GM10248 (cell line): ENCODE results near the gene SLIT3.

Experiments
- CTCF ChIA-PET: fragments of 300-600 bp; sonication (Branson Sonifier 250); formaldehyde crosslinking; extraction: SDS; loops from one replicate; lab custom pipeline; 2021; ENCODE audit warnings: antibody characterized with exemption; lab: Yijun Ruan, JAX
- POLR2A ChIA-PET: fragments of 350-650 bp; sonication (Branson Sonifier 250); formaldehyde crosslinking; extraction: SDS; loops from one replicate; lab custom pipeline; 2020; ENCODE audit warnings: antibody characterized with exemption; lab: Yijun Ruan, JAX
- DNase-seq: peaks from one replicate; pipeline ENCODE4 v3.0.0; 2012; ENCODE audit errors: extremely low spot score
- CTCF ChIP-seq: IDR thresholded peaks from 2 replicates; pipeline ENCODE4 v1.5.1; 2012; ENCODE audit warnings: mild to moderate bottlenecking, low read depth; ENCODE audit errors: extremely low read depth, missing control alignments, control extremely low read depth

The SLIT3 gene

GRCh38 chr5:169160405-169160901 is 140.5 kb downstream of the SLIT3 start:
- ChIA-PET POLR2A (no interaction called here), CTCF (no interaction called here)
- DNase-seq = no peak
- TF ChIP-seq CTCF = no peak

- ChIA-PET CTCF (no interaction called here), POLR2A (no interaction called here)
- TF ChIP-seq CTCF = no peak
- DNase-seq = no peak
These were observed 142.2 kb downstream of the SLIT3 start for GRCh38 chr5:169158764-169159163.

- no peak for DNase-seq
- ChIA-PET CTCF (no interaction called here), POLR2A (no interaction called here)
- no peak for TF ChIP-seq CTCF
These were observed 143.9 kb downstream of the SLIT3 start for GRCh38 chr5:169157064-169157463.

- CTCF ChIA-PET = interaction anchor here (1.2 kb wide), 1 partner anchor 31 kb away, joined by 3 read pairs; no protein-coding TSS in a partner anchor
- no peak for DNase-seq
- POLR2A ChIA-PET = no interaction called here
- TF ChIP-seq CTCF = no peak
These were observed 146.3 kb downstream of the SLIT3 start for GRCh38 chr5:169154679-169155078.

GRCh38 chr5:169153405-169153804 is 147.5 kb downstream of the SLIT3 start:
- ChIA-PET POLR2A (no interaction called here), CTCF (no interaction called here)
- DNase-seq = no peak
- TF ChIP-seq CTCF = no peak

- ChIA-PET CTCF (no interaction called here), POLR2A (no interaction called here)
- no peak for TF ChIP-seq CTCF
- no peak for DNase-seq
These were observed 148.0 kb downstream of the SLIT3 start for GRCh38 chr5:169152946-169153345.

- no peak for TF ChIP-seq CTCF
- DNase-seq = no peak
- POLR2A ChIA-PET = no interaction called here
- CTCF ChIA-PET = no interaction called here
These were observed 148.5 kb downstream of the SLIT3 start for GRCh38 chr5:169152453-169152852.
